Epithelial cell of prostate (primary cell): ENCODE results near the gene OR13H1.
"Not testable (repeated sequence)": the region's sequence is repeated elsewhere in the genome, so short reads cannot be mapped to it uniquely, and the experiment has no call there.

Experiments used
- DNase-seq: peaks from one replicate; pipeline ENCODE4 v3.0.0-alpha.2; 2011; ENCODE audit warnings: low read depth, low spot score
- H3K27ac ChIP-seq: fragments of 450-650 bp; 2 replicates; pipeline ENCODE4 v1.5.1; 2017; ENCODE audit warnings: mild to moderate bottlenecking

Gene OR13H1, protein sequence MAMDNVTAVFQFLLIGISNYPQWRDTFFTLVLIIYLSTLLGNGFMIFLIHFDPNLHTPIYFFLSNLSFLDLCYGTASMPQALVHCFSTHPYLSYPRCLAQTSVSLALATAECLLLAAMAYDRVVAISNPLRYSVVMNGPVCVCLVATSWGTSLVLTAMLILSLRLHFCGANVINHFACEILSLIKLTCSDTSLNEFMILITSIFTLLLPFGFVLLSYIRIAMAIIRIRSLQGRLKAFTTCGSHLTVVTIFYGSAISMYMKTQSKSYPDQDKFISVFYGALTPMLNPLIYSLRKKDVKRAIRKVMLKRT

DNA sequence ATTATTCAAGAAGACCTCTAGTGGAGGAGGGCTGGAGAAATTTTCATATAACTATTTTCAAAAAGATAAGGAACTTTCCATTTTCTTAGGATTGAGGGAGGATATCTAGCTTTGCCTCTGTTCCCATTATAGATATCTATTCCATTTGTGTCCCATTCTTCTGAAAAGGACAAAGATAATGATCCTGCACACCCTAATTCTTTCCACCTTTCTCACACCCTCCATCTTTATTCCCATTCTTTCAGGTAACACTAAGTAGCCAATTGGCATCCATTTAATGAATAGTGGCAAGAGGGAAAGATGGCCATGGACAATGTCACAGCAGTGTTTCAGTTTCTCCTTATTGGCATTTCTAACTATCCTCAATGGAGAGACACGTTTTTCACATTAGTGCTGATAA lies at the start of gene OR13H1:
TSS of gene OR13H1 (plus strand) at position 301 of the 400 bp plus-strand sequence. CDS start at position 301, 0 bp downstream.
- no peak within 1 kb of the TSS for H3K27ac ChIP-seq
- DNase-seq: no peak

- not testable (repeated sequence) for DNase-seq, H3K27ac ChIP-seq
These were observed 42.3 kb upstream of the OR13H1 start for GRCh38 chrX:131501556-131501955.

- no peak for DNase-seq
- H3K27ac ChIP-seq: no peak overlapping the region
These were observed 30.5 kb upstream of the OR13H1 start for GRCh38 chrX:131513159-131513914.

GRCh38 chrX:131521824-131522223 lies 22.1 kb upstream of the OR13H1 start:
- no peak for DNase-seq
- H3K27ac ChIP-seq: no peak overlapping the region

DNA sequence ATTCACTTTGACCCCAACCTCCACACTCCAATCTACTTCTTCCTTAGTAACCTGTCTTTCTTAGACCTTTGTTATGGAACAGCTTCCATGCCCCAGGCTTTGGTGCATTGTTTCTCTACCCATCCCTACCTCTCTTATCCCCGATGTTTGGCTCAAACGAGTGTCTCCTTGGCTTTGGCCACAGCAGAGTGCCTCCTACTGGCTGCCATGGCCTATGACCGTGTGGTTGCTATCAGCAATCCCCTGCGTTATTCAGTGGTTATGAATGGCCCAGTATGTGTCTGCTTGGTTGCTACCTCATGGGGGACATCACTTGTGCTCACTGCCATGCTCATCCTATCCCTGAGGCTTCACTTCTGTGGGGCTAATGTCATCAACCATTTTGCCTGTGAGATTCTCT lies 344 bp downstream of the OR13H1 start:
- no peak overlapping the region for H3K27ac ChIP-seq
- DNase-seq: no peak

DNA sequence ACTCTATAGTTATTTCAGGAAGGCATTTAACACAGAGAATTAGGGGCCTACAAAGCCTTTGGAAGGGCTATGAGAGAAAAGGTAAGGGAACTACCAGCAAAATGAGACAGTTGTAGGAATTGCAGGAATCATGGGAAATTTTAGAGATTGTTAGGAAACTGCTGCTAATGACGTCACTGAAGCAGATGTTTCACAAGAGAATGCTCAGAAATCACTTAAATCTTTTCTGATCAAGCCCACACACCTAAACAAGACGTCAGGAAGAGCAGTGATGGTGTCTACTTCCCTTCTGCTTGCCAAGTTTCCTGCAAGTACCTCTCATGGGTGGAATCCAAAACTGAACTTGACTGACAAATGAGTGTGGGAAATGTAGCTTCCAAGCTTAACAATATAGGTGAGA lies 5.1 kb downstream of the OR13H1 start:
- no peak for DNase-seq
- no peak overlapping the region for H3K27ac ChIP-seq

DNA sequence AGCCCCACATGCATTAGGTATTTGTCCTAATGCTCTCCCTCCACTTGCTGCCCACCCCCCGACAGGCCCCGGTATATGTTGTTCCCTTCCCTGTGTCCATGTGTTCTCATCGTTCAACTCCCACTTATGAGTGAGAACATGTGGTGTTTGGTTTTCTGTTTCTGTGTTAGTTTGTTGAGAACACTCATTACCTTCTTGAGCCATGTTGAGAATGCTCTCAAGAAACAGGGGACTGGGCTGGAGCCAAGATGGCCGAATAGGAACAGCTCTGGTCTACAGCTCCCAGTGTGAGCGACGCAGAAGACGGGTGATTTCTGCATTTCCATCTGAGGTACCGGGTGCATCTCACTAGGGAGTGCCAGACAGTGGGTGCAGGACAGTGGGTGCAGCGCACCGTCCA lies 8.6 kb downstream of the OR13H1 start:
- DNase-seq, H3K27ac ChIP-seq: not testable (repeated sequence)

DNA sequence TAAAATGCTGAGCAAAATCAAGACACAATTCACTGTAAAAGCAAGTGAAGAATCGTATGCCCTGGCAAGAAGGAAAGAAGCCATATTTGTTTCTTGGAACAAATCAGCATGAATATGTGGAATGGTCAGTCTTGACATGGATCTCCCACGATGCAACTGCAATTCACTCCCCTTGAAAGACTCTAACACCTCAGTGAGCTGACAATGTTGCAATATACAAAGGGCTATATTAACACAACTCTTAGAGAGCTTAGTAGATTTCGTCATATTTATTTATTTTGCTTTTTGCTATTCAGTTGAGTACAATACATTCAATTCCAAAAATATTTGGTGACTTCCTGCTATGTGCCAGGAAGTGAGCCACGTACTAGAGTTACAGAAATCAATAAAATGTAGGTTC lies 14.7 kb downstream of the OR13H1 start:
- H3K27ac ChIP-seq: no peak overlapping the region
- DNase-seq: no peak

- DNase-seq: no peak
- H3K27ac ChIP-seq: no peak overlapping the region
These were observed 20.8 kb downstream of the OR13H1 start for GRCh38 chrX:131564553-131565229.

GRCh38 chrX:131565909-131566308 lies 22.0 kb downstream of the OR13H1 start:
- H3K27ac ChIP-seq: no peak overlapping the region
- DNase-seq: no peak

DNA sequence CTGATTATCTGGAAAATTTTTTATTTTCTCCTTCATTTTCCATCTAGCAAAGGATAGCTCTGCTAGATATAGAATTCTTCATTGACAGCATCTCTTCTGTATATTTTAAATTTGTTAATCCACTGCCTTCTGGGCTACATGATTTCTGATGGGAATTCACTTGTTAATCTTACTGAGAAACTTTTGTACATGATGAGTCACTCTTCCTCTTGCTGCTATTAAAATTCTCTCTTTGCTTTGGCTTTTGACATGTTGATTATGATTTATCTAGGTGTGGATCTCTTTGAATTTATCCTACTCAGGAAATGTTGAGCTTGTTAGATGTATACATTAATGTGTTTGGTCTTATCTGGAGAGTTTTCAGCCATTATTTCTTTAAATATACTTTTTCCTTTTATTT lies 27.5 kb downstream of the OR13H1 start:
- DNase-seq: no peak
- no peak overlapping the region for H3K27ac ChIP-seq

DNA sequence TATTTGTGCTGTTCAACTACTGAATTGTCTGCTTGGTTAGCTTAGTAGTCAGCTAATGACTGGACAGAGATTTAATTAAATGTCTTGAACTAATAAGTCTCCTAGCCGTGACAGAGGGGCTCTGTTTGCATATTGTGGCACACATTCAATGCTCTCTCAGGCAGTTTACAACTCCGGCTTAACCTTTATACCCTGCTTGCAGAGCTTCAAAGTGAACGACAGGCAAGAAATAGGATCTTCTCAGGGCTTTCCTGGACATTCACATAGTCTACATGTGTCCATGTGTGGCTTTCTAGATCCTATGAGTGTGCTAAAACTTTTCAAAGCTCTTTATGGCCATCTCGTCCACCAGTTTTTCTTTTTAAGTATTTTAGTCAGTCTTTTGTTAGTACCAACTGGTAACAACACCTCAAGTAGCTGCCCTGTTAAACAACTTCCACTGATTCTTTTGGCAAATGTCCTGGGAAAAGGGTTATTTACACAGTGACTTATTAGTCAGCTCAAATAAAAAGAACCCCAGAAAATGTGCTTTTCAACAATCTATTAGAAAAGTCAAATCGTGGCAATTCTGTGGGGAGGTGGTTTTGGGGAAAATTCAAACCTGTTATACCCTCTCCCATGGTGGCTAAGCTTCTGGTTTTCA lies 28.6 kb downstream of the OR13H1 start:
- no peak for DNase-seq

DNA sequence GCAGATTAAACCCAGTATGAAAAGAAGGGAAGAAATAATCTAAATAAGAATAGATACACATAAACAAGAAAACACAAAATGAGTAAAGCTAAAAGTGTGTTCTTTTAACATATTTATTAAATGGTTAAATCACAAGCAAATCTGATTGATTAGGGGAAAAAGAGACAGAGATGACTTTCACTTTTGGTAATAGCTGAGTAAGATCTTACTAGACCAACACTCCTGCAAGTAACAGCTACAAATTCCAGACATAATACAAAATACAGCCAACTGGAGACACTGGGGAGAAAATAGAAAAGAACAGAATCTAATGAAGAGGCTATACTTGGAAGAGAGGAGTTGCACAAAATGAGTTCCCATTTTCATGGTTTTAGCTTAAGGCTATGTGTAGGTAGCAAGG lies 33.5 kb downstream of the OR13H1 start:
- H3K27ac ChIP-seq: no peak overlapping the region
- DNase-seq: no peak

More for the DNA sequence above, 28.6 kb downstream of the OR13H1 start:
- H3K27ac ChIP-seq: no peak overlapping the region

- no peak for DNase-seq
These were observed 34.3 kb downstream of the OR13H1 start for GRCh38 chrX:131577999-131578734.

DNA sequence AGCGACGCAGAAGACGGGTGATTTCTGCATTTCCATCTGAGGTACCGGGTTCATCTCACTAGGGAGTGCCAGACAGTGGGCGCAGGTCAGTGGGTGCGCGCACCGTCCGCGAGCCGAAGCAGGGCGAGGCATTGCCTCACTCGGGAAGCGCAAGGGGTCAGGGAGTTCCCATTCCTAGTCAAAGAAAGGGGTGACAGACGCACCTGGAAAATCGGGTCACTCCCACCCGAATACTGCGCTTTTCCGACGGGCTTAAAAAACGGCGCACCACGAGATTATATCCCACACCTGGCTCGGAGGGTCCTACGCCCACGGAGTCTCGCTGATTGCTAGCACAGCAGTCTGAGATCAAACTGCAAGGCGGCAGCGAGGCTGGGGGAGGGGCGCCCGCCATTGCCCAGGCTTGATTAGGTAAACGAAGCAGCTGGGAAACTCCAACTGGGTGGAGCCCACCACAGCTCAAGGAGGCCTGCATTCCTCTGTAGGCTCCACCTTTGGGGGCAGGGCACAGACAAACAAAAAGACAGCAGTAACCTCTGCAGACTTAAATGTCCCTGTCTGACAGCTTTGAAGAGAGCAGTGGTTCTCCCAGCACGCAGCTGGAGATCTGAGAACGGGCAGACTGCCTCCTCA lies 35.0 kb downstream of the OR13H1 start:
- not testable (repeated sequence) for DNase-seq, H3K27ac ChIP-seq

More at GRCh38 chrX:131577999-131578734, 34.3 kb downstream of the OR13H1 start:
- no peak overlapping the region for H3K27ac ChIP-seq

DNA sequence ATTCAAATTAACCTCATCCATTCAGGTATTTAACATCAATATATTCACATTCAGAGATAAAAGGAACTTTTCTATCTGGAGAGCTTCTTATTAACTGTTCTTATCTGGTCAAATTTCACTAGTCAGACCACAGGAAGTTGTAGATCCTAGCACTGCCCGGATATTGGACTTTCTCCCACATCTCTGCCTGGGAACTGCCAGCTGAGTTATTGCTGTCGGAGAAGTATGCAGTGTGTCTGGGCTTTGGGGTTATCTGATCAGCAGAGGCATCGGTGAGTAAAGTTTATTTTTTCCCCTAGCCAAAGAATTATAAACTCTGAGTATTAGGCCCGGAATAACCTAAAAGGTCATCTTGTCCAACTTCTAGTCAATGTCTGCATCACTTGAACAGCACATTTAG lies 45.1 kb downstream of the OR13H1 start:
- no peak overlapping the region for H3K27ac ChIP-seq
- DNase-seq: no peak
